ENCODE measurements around the gene ME1.

- TF ChIP-seq KLF9 (tag by site-specific recombination; IDR thresholded peaks at IDR 0.05; ENCODE audit: low read depth) = no peak
- TF ChIP-seq MYNN (tag by site-specific recombination; IDR thresholded peaks at IDR 0.05; ENCODE audit: borderline replicate concordance) = no peak
- no peak for TF ChIP-seq CTCF (tag by site-specific recombination; IDR thresholded peaks at IDR 0.05)
- TF ChIP-seq ZNF175 (tag by site-specific recombination; IDR thresholded peaks at IDR 0.05) = no peak
- no peak for TF ChIP-seq KLF16 (tag by site-specific recombination; IDR thresholded peaks at IDR 0.05)
- no peak for TF ChIP-seq ZNF629 (tag by site-specific recombination; IDR thresholded peaks at IDR 0.05)
- no peak for TF ChIP-seq ZBTB26 (tag by site-specific recombination; optimal IDR thresholded peaks at IDR 0.05)
- TF ChIP-seq ZNF121 (tag by site-specific recombination; IDR thresholded peaks at IDR 0.05) = no peak
- no peak for TF ChIP-seq HOXC10 (CRISPR knock-in tag; IDR thresholded peaks at IDR 0.05)
- TF ChIP-seq PBX3 (CRISPR knock-in tag; IDR thresholded peaks at IDR 0.05) = no peak
- TF ChIP-seq, protein P1, sequence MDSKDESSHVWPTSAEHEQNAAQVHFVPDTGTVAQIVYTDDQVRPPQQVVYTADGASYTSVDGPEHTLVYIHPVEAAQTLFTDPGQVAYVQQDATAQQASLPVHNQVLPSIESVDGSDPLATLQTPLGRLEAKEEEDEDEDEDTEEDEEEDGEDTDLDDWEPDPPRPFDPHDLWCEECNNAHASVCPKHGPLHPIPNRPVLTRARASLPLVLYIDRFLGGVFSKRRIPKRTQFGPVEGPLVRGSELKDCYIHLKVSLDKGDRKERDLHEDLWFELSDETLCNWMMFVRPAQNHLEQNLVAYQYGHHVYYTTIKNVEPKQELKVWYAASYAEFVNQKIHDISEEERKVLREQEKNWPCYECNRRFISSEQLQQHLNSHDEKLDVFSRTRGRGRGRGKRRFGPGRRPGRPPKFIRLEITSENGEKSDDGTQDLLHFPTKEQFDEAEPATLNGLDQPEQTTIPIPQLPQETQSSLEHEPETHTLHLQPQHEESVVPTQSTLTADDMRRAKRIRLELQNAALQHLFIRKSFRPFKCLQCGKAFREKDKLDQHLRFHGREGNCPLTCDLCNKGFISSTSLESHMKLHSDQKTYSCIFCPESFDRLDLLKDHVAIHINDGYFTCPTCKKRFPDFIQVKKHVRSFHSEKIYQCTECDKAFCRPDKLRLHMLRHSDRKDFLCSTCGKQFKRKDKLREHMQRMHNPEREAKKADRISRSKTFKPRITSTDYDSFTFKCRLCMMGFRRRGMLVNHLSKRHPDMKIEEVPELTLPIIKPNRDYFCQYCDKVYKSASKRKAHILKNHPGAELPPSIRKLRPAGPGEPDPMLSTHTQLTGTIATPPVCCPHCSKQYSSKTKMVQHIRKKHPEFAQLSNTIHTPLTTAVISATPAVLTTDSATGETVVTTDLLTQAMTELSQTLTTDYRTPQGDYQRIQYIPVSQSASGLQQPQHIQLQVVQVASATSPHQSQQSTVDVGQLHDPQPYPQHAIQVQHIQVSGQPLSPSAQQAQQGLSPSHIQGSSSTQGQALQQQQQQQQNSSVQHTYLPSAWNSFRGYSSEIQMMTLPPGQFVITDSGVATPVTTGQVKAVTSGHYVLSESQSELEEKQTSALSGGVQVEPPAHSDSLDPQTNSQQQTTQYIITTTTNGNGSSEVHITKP (tag by site-specific recombination; IDR thresholded peaks at IDR 0.05) = no peak
Observed at GRCh38 chr6:83308833-83309232, 122.0 kb downstream of the ME1 start.
